ENCODE measurements around the gene IRX2. TPM values are rescaled to one million over a fixed set of nuclear protein-coding genes. Genes with fewer than 3 reads are reported as not detected.

Gene IRX2
- total and polyA plus RNA-seq, 2 of the 8 experiments (the other 6 are each of a cell fraction or from before 2014, with no cell fraction given): 23.4 to 40.4 TPM

DNA sequence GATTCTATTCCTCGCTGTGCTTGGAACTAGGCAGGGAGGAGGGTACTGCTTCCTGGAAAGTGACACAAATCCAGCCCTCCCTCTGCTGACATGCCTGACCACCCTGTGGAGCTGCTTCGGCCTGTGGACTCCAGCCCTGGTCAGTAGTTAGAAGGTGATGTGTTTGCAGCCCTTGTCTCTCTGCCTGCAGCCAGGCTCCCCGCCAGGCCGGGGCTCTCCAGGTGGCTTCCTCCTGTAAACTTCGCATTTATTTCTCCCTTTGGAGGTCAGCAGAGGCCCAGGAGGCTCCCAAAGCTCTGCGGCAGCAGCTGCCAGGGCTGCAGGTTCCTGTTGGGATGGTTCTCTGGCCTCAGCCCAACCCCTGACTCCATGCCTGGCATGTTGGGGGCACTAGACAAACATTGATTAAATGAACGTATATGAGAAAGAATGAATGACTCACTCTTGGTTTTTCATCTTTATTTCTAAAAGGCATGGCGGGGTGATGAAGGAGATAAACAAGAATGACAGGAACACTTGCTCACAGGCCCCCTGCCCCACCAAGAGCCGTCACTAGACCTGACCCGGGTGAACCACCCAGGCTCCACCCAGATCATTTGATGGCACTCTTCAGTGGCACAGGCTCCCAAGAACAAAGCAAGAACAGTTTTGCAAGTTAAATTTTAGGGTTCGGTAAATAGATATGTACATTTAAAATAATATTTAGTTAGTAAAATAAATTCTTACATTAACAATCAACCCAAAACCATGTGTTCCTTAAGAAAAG is 8.4 kb upstream of the IRX2 start (continued):
- TF ChIP-seq JUND (IDR thresholded peaks at IDR 0.05; ENCODE audit: low read length) (no peak), CHD2 (IDR thresholded peaks at IDR 0.05; ENCODE audit: low read length) (no peak), SP2 (IDR thresholded peaks at IDR 0.05; ENCODE audit: low read length) (no peak), CEBPB (IDR thresholded peaks at IDR 0.05; ENCODE audit: low read depth, low read length) (no peak)
